Caki2 (cell line): Measurements from ENCODE around the gene MESP1. TPM values are rescaled to one million over a fixed set of nuclear protein-coding genes. Genes with fewer than 3 reads are reported as not detected.

Experiments
- DNase-seq: peaks from one replicate; pipeline ENCODE4 v3.0.0-alpha.2; 2015; ENCODE audit warnings: low read depth
- in situ Hi-C: cut with HindIII; loops from 2 replicates; pipeline ENCODE4 v1.10.0; 2016; ENCODE audit warnings: low sequenced_read_pairs, low pct_unique_long_range_greater_than_20kb, mixed read lengths
- total RNA-seq: library from RNA; depleted of rRNA; stranded (reverse); fragments of >200 nt; shearing (Covaris generic); gene quantifications from 2 replicates; pipeline ENCODE4 v1.2.3, GENCODE V29; 2014; ENCODE audit warnings: low replicate concordance

Gene MESP1
- total RNA-seq, 1 experiment from 2014 or later = 4.7 TPM

- DNase-seq = no peak
- in situ Hi-C loops = no loop called here
Measured at GRCh38 chr15:89766357-89767311, 15.6 kb upstream of the MESP1 start.

DNA sequence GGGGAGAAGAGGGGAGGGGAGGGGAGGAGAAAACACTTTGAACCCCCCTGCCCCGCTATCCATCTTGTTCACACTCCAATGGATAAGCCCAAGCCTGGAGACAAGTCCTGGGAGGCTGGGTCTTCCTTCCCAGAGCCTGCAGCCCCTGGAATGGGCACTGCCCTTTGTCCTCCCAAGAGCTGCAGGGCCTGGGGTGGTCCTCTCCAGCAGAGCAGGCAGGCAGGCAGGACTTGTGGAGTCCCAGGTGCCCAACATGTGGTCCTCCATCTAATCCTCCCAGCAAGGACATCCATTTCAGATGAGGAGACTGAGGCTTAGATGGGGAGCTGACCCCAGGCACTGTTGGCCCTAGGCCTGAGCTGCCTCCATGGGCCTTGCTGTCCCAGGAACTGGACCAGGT, 14.6 kb upstream of the MESP1 start:
- no peak for DNase-seq
- in situ Hi-C loops = no loop called here

- DNase-seq = no peak
- in situ Hi-C loops = no loop called here
Measured at GRCh38 chr15:89761929-89762328, 10.9 kb upstream of the MESP1 start.

GRCh38 chr15:89761009-89761831, 10.2 kb upstream of the MESP1 start:
- in situ Hi-C loops = no loop called here
- DNase-seq = no peak

DNA sequence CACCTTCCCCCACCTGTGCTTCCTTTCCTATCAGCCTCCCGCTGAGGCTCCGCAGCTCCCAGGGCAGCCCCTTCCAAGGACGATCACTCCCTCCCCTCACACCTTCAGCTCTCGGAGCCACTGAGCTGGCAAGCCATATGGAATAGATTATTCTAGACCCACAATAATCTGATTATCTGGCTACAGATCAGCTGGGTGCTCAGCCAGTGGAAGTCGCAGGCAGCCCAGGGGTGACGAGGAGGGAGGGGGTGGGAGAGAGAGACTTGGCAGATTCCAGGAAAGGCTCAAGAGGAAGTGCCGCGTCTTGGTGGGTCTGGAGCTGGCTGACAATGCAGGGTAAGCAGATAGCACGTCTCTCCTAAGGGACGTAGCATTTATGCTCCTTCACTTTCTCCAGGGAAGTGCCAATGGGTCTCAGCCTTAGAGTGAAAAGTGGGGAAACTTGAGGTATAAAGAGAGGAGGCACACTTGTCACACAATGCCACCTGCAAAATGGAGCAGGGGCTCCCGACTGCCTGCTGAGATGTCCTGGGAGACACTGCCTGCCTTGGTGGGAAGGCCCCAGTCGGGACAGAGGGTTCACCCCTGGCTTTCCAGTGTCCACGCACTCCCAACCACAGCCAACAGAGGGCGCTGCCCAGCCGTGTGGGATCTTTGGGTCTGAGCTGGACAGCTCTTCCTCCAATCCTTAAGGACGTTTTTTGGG, 9.4 kb upstream of the MESP1 start:
- in situ Hi-C loops = no loop called here
- DNase-seq = peak; percentile 60

- no peak for DNase-seq
- in situ Hi-C loops = no loop called here
Measured at GRCh38 chr15:89759835-89760234, 8.8 kb upstream of the MESP1 start.

DNA sequence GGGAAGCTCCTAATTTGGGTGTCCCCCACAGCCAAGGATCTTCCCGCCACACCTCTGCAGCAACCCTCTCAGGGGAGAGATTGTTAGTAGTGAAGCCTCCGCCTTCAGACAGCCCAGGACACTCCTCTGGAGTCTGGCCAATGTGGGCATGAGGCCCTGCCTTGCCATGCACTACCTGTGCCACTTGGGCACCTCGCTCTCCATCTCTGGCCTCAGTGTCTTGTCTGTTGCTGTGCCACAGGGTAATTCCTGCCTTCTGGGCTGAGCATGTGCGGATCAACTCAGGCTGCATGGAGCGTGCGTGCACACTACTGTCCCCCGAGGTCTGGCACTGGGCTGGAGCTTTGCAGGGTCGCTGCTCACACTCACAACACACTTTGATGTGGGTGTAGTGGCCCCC, 7.9 kb upstream of the MESP1 start:
- in situ Hi-C loops = no loop called here
- DNase-seq = no peak

DNA sequence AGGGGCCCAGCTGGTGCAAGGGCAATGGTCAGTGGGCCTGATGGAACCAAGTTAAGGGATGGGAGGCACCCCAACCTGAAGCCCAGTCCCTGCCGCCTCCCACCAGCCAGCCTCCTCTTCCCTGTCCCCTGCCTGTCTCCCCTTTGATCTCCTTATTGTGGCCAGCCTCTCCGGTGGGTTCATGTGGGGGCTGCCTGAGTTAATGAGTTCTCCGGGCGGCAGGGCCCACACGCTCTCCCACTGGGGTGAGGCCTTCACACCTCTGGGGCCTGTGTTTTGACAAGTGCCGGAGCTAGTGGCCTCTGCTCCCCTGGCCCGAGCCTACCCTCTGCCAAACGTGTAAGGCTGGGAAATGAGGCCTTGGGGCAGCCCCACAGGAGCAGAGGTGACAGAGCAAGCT, 7.2 kb upstream of the MESP1 start:
- DNase-seq = no peak
- in situ Hi-C loops = no loop called here

- in situ Hi-C loops = no loop called here
- no peak for DNase-seq
Measured at GRCh38 chr15:89756897-89757296, 5.8 kb upstream of the MESP1 start.

DNA sequence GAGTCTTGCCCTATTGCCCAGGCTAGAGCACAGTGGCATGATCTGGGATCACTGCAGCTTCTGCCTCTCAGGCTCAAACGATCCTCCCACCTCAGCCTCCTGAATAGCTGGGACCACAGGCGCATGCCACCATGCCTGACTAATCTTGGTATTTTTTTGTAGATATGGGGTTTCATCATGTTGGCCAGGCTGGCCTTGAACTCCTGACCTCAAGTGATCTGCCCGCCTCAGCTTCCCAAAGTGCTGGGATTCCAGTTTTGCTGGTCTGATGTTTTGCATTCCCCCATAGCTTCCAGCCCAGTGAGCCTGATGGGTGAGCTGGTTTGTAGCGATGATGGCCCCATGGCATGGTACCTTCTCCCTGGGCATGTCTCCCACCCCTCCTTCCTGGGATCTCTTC, 4.7 kb upstream of the MESP1 start:
- in situ Hi-C loops = no loop called here
- DNase-seq = no peak

DNA sequence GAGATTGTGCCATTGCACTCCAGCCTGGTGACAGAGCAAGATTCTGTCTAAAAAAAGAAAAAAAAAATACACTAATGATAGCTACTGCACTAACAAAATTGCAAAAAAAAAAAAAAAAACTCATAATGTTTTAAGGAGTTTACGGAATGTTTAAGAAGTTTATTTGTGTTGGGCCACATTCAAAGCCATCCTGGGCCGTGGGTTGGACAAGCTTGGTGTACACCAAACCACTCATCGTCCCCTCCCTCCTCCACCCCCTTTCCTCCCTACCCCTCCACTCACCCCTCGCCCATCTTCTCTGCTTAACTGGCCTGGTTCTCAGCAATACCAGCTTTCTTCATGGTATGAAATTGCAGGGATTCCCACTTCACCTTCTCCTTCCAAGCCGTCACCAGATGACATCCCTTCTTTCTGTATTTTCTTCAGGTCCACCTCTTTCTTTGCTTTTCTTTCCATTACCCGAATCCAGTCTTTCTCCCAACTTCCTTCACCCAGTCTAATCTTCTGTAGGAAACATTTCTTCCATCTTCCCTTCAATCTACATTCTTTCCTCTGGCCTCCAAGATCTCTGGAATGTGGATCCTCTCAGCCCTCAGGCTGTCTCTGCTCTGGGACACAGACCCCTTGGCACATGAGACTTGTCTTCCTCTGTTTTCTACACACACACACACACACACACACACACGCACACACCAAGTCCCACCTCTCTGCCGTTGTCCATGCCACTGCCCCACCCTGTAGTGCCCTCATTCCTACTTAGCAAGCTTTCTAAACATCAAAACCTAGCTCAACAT, 3.5 kb upstream of the MESP1 start:
- peak; percentile 19 for DNase-seq
- in situ Hi-C loops = no loop called here

DNA sequence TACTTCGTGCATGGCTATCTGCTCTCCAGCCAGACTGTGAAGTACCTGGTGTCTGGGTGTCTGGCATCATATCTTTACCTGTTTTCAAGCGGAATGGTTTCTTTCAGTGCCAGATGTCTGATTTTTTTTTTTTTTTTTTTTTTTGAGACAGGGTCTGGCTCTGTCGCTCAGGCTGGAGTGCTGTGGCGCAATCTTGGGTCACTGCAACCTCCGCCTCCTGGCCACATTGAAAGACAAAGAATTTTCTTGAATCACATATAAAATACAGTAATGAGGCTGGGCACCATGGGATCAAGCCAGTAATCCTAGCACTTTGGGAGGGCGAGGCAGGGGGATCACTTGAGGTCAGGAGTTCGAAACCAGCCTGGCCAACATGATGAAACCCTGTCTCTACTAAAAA, 2.8 kb upstream of the MESP1 start:
- in situ Hi-C loops = no loop called here

GRCh38 chr15:89751748-89752147, 699 bp upstream of the MESP1 start:
- DNase-seq = no peak
- in situ Hi-C loops = no loop called here

More for the DNA sequence above, 2.8 kb upstream of the MESP1 start:
- DNase-seq = no peak

GRCh38 chr15:89749951-89750559, 994 bp downstream of the MESP1 start:
- in situ Hi-C loops = no loop called here
- no peak for DNase-seq

- no peak for DNase-seq
- in situ Hi-C loops = no loop called here
Measured at GRCh38 chr15:89749526-89749925, 1.5 kb downstream of the MESP1 start.

DNA sequence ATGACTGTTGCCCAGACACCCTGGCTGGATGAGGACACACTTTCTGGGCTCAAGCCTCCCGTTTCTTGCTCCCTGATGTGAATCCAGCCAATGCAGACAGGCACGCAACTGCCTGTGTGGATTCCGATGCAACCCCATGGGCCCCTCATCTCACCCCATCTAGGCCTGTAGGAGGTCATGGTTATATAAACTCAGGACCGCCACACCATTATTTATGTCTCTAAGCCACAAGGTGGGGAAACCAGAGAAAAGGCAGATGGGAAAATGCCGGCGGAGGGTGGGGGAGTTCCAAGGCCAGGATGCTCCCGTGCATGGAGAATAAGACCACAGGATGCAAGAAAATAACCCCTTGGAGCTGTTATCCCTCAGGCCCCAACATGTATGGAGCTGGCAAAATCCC, 2.0 kb downstream of the MESP1 start:
- in situ Hi-C loops = no loop called here
- DNase-seq = no peak
